HG03159 (cell line): Measurements from ENCODE around the gene TLX1.

Experiments used
- ATAC-seq: cut with Tn5 transposase; IDR thresholded peaks from one replicate; pipeline ENCODE4 v1.9.1; 2021; ENCODE audit warnings: mild to moderate bottlenecking, moderate library complexity; ENCODE audit not compliant: unreplicated experiment

The TLX1 gene

GRCh38 chr10:101133489-101134298 is 2.6 kb downstream of the TLX1 start:
- ATAC-seq: no peak

DNA sequence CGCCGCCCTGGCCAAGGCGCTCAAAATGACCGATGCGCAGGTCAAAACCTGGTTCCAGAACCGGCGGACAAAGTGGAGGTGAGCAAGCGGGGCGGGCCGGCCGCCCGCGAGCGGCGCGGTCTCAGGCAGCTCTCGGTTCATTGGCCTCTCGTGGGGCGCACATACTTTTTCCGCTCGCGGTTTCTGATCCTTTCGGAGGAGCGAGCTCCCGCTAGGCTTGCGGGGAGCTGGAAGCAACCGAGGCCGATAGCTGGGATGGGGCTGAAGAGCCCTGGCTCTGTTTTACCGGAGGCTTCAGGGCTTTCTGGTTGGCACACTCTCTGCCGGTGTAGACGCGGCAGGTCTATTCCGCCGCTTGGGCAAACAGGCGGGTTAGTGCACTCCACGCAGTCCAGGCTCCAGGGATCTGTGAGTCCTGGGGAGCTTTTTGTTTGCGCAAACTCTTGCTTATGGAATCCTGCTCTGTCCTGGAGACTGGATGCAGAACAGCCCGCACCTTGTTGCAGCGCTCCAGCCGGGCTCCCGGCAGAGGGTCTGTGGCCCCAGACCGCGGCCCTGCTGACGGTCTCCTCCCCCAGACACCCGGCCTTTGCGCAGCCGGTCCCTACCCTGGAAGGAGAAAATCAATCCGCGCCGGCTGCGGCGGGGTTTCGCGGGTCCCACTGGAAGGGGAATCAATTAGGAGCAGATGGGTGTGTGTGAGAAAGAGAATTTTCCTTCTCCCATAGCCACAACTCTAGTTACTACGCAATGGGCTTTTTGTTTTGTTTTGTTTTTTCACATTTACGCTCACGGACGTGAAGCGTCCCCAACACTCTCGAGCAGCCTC is 3.4 kb downstream of the TLX1 start:
- no peak for ATAC-seq

- ATAC-seq: no peak
Observed at GRCh38 chr10:101135141-101136006, 4.3 kb downstream of the TLX1 start.

- no peak for ATAC-seq
Observed at GRCh38 chr10:101136007-101136707, 5.1 kb downstream of the TLX1 start.

GRCh38 chr10:101136708-101137121 is 5.6 kb downstream of the TLX1 start:
- ATAC-seq: no peak

- ATAC-seq: no peak
Observed at GRCh38 chr10:101137271-101137670, 6.2 kb downstream of the TLX1 start.

DNA sequence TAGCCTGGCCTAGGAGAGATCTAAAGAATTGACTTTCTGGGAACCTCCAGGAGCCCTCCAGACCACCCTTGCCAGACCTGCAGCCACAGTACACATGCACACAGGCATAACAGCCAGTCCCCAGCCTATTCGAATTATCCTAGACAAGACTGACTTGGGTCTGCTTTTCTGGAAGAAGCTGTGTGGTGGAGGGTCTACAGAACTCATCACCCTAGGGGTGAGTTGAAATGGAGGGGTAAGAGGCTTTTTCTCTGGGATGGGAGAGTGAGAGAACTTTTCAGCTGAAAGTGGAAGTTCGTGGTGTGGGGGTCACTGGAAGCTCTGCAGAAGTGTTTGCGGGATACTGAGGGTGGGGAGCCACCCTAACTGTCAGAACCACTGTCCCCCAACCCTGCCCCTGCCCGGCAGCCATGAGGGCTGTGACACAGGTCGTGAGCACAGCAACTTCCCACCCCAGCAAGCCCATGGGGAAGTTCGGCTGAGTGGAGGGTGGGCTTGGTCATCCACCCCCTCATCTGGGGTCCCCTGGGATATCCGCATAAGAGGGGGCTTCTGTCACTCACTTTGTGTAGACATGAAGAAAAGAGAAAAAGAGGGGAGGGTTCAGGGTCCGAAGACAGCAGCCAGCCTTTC is 7.8 kb downstream of the TLX1 start:
- no peak for ATAC-seq

DNA sequence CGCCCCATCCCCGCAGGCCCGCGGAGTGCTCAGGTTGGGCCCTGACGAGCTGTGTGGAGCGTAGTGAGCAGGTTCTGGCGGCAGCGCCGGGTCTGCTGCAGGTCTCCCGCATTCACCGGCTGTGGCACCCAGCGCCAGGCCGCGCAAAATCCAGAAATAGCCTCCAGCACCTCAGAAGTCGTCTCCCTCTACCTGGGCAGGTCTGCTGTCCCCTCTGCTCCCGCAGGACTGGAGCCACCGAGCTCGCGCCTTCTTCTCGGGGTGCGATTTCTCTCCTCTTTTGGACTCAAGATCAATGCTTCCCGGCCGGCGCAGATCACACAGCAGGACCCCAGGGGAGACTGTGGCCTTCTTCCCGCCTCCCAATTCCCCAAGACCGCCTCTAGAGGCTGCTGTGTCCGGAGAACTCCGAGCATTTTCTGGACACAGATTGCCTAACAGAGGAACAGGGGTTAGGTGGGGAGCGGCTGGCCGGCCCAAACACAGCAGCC is 8.4 kb downstream of the TLX1 start:
- ATAC-seq: no peak

DNA sequence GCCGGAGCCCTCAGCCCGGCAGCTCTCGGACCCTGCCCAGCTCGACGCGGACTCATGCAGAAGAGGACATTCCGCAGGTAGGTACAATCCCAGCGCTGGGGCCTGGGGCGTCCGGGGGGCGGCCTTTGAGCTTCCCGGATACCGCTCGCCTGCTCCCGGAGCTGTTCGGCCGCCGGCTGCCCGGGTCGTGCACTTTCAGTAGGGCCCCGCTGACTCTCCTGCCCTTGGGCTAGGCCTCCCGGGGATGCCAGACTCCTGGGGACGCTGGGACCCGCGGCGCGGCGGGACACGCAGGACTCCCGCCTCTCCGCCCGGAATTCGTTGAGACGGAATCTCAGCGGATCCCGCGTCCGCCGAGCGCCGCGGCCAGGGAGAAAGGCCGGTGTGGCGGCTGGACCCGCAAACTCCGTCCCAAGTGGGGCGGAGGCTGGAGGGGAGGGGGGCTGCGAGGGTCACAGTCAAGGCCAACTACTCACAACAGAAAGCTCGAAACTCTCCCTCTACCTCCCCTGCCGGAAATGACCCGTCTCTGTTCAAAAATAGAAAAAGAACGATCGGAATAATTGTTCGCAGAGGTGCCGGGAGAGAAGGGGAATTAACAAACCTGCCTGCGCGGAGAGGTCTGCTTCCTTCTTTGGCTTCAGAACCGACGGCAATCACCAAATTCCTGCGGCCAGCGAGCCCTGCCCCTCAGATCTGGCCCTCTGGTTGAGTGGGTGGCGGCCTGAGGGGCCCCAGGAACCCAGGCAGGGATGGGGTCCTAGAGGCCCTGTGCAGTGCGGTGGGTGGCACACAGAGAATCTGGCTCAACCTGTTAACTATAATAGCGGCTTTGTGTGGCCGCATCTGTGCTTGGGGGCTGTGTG is 9.2 kb downstream of the TLX1 start:
- ATAC-seq: no peak

GRCh38 chr10:101140950-101141615 is 10.0 kb downstream of the TLX1 start:
- no peak for ATAC-seq

DNA sequence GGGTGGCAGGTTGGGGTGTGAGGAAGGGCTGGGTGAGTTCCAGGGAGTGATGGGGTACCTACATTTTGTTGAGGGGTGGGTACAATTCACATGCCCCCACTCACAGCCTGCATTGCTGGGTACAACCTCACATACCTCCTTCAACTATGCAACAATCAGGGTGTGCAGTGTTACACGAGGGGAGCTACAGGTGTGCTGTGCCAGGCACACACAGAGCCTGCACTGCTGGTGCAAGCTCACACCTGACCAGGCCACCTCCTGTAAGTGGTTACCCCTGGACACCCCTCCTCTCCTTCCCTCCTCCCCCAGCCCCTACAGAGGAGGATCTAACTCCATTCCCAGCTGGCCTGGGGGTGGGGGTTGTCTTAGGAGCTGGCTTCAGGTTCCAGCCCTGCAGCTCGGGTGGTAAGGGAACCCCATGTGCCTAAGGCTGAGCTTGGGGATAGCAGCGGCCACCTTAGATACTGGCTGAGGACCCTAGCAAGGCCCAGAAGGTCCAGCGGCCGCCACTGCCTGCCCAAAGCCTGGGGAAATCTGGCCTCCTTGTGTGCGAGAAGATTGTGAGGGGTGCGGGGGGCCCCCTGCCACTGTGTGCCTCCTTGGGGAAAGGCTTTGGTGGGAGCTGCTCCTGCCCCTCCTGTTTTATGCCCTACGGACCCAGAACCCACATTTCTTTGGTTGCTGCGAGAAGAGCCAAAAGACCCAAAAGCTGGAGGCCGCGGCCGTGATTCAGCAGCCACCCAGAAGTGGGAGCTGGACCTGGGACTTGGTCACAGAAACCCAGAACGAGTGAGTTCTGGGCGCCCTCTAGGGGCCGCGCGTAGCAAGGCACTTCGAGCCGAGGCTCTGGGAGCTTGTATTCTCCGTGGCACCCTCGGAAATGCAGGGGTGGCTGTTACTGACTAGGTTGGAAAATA is 10.8 kb downstream of the TLX1 start:
- ATAC-seq: no peak

DNA sequence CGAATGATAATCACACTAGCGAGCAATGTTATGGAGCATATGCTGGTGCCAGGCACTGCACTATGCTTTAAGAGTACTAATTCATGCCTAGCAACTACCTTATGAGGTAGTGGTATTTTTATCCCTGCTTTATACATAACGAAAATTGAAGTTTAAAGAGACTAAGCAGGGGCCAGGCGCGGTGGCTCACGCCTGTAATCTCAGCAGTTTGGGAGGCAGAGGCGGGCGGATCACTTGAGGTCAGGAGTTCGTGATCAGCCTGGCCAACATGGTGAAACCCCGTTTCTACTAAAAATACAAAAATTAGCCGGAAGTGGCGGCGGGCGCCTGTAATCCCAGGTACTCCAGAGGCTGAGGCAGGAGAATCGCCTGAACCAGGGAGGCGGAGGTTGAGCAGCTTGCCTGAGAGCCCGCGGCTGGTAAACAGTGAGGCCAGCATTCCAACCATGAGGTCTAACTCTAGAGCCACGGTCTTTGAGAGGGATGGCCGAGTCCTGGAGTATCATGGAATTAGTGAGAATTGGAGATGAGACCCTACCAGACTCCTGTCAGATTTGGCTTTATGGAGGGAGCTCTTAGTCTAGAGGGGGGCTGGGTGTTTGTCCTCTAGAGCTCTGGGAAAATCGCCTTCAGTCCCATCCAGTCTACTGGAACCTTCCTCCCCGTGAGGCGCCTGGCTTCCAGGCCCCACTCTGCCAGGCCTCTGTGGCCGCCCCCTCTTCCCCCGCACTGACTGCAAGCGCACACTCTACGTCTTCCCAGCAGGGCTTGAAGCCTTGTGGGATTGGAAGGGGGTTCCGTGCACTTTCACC is 11.6 kb downstream of the TLX1 start:
- no peak for ATAC-seq

GRCh38 chr10:101143345-101143630 is 12.2 kb downstream of the TLX1 start:
- no peak for ATAC-seq

- ATAC-seq: no peak
Observed at GRCh38 chr10:101144053-101144452, 13.0 kb downstream of the TLX1 start.

- ATAC-seq: no peak
Observed at GRCh38 chr10:101145145-101145544, 14.0 kb downstream of the TLX1 start.

- ATAC-seq: no peak
Observed at GRCh38 chr10:101145750-101146391, 14.8 kb downstream of the TLX1 start.
